ENCODE measurements around the gene DEXI.

Gene DEXI

DNA sequence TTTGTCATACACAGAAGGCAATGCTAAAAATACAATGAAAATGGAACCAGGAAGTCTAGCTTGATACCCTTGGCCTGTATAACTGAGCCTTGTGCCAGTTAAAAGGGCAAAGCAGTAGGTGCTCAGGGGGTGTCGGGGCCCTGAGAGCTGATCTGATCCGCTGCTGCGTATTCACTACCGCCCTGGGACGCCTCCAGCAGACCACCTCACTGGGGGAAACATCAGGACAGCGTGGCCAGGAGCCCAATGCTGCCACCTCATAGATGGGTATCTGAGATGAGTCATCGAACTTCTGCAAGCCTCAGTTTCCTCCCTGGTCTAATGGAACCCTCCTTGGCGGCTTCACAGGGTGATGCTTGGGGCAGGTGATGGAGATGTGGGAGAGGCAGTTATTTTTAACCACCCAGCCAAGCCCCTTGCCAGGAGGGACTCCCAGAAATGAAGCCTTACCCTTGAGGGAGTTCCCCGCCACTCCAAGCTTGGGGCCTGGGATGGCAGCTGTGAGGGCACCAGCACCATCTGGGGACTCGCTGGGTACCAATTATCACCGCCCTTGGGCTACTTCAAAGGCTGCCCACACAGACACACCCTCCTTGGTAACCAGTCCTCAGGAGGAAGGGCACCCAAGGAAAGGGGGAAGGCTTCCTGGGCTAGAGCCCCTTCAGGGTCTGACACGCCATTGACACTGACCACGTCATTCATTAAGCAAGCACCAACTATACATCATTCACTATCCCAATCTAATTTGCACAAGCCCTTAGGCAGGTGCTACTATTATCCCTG lies 7.8 kb downstream of the DEXI start:
- no peak for DNase-seq (ENCODE audit: low spot score)
- TF ChIP-seq, protein P1, sequence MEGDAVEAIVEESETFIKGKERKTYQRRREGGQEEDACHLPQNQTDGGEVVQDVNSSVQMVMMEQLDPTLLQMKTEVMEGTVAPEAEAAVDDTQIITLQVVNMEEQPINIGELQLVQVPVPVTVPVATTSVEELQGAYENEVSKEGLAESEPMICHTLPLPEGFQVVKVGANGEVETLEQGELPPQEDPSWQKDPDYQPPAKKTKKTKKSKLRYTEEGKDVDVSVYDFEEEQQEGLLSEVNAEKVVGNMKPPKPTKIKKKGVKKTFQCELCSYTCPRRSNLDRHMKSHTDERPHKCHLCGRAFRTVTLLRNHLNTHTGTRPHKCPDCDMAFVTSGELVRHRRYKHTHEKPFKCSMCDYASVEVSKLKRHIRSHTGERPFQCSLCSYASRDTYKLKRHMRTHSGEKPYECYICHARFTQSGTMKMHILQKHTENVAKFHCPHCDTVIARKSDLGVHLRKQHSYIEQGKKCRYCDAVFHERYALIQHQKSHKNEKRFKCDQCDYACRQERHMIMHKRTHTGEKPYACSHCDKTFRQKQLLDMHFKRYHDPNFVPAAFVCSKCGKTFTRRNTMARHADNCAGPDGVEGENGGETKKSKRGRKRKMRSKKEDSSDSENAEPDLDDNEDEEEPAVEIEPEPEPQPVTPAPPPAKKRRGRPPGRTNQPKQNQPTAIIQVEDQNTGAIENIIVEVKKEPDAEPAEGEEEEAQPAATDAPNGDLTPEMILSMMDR (IDR thresholded peaks at IDR 0.05; ENCODE audit: extremely low read depth, insufficient read depth, missing control alignments): no peak
- in situ Hi-C loops (cut with MboI; ENCODE audit: low pct_unique_long_range_greater_than_20kb, low sequenced_read_pairs, unreplicated experiment): no loop called here

GRCh38 chr16:10933865-10934264 lies 8.4 kb downstream of the DEXI start:
- DNase-seq (ENCODE audit: low spot score): no peak
- TF ChIP-seq, protein P1 (IDR thresholded peaks at IDR 0.05; ENCODE audit: extremely low read depth, insufficient read depth, missing control alignments): no peak
- in situ Hi-C loops (cut with MboI; ENCODE audit: low pct_unique_long_range_greater_than_20kb, low sequenced_read_pairs, unreplicated experiment): no loop called here

DNA sequence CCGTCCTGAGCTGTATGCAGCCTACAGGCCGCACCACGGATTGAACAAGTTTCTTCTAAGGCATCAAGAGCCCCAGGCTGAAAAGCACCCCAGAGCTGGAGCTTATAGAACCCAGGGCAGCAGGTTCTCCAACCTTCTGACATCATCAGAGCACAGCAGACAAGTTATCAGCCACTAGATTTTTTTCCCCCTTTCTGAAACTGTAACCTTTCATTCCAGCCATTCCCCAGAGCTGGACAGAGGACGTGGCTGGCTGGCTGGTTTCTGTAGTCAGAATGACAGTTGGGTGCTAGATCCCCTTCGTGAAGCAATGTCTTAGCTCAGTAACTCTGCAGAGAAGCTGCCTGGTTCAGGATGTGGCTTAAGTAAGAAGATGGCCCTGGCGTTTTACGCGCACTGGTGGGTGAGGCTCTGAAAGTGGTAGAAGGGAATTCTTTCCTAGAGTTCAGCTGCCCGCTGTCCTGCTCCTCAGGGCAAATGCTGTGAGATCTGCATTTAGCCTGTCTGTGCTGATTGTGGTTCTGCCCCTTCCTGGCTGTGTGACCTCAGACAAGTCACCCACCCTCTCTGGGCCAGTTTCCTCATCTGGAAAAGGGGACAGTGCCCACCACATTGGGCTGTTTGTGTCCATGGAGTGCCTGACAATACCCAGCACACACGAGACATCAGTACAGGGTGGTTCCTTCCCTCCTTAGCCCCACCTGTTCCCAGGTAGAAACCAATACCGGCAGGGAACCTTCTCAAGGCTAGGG lies 9.1 kb downstream of the DEXI start:
- DNase-seq (ENCODE audit: low spot score): no peak
- TF ChIP-seq, protein P1 (IDR thresholded peaks at IDR 0.05; ENCODE audit: extremely low read depth, insufficient read depth, missing control alignments): no peak
- in situ Hi-C loops (cut with MboI; ENCODE audit: low pct_unique_long_range_greater_than_20kb, low sequenced_read_pairs, unreplicated experiment): no loop called here

DNA sequence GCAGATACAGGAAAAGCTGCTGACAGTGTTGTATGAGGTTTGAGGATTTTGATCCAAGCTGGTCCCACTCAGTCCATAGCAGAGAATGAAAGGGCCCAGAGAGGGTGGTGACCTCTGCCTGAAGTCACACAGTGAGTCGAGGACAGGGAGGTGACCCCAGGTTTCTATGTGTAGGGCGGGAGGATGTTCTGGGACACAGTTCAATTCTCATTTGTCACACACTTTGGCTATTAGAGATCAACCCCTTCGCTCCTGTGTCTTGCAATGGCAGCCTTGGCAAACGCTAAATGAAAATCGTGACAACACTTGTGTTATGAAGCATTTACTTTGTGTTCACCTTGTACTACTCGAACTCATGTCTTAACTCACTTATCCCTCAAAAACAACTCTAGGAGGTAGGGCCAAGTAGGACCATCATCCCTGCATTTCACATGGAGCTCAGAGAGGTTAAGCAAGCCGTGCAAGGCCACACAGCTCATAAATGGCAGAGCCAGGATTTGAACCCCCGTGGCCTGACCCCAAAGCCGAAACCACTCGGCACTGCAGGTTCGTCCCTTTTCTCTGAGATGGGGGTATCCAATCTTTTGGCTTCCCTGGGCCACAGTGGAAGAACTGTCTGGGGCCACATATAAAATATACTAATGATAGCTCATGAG lies 10.2 kb downstream of the DEXI start:
- TF ChIP-seq, protein P1 (IDR thresholded peaks at IDR 0.05; ENCODE audit: extremely low read depth, insufficient read depth, missing control alignments): no peak
- in situ Hi-C loops (cut with MboI; ENCODE audit: low pct_unique_long_range_greater_than_20kb, low sequenced_read_pairs, unreplicated experiment): no loop called here
- no peak for DNase-seq (ENCODE audit: low spot score)

- no peak for DNase-seq (ENCODE audit: low spot score)
- in situ Hi-C loops (cut with MboI; ENCODE audit: low pct_unique_long_range_greater_than_20kb, low sequenced_read_pairs, unreplicated experiment): no loop called here
- TF ChIP-seq, protein P1 (IDR thresholded peaks at IDR 0.05; ENCODE audit: extremely low read depth, insufficient read depth, missing control alignments): no peak
Observed at GRCh38 chr16:10931134-10931533, 11.1 kb downstream of the DEXI start.

GRCh38 chr16:10930755-10931093 lies 11.5 kb downstream of the DEXI start:
- TF ChIP-seq, protein P1 (IDR thresholded peaks at IDR 0.05; ENCODE audit: extremely low read depth, insufficient read depth, missing control alignments): peak; percentile 32
- DNase-seq (ENCODE audit: low spot score): no peak
- in situ Hi-C loops (cut with MboI; ENCODE audit: low pct_unique_long_range_greater_than_20kb, low sequenced_read_pairs, unreplicated experiment): no loop called here

Measured in GM13977 (cell line).